HG03095 (cell line): Measurements from ENCODE around the gene FAM47B.

Experiments
- ATAC-seq: cut with Tn5 transposase; IDR thresholded peaks from one replicate; pipeline ENCODE4 v1.9.1; 2021; ENCODE audit warnings: moderate library complexity; ENCODE audit not compliant: unreplicated experiment

The FAM47B gene

DNA sequence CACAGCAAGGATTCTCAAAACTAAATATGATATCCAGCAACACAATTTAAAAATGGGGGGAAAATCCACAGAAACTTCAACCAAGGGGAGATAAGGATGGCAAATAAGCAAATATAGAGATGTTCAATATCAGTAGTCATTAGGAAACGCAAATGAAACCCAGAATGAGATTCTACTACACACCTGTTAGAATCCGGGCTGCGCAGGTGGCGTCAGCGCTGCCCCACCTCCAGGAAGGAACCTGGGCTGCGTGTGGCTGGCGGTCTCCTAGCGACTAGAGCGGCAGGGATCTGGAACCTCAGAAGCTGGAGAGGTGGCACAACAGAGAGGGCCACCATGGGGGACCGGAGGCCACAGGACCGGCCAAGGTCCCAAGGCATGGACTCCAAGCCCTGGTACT is at the start of gene FAM47B:
FAM47B (plus strand) TSS at position 301 of the 400 bp plus-strand sequence; CDS start at position 337, 36 bp downstream.
- no peak for ATAC-seq

DNA sequence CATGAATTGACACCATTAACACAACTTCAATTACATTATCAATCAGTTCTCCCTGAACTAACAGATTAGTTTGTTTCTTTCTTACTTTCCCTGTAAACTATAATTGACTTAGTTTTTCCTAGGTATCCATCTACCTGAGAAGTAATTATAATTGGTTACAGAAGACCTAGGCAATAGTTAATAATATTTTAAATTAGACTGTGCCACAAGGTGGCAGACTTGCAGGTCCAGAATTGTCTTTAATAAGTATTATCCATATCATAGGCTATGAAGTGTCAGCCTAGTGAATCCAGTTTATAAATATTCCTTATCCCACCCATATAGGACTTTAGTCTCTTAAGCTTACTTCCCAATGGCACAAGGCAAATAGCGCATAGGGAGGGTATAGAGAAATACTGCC is 48.9 kb upstream of the FAM47B start:
- no peak for ATAC-seq

DNA sequence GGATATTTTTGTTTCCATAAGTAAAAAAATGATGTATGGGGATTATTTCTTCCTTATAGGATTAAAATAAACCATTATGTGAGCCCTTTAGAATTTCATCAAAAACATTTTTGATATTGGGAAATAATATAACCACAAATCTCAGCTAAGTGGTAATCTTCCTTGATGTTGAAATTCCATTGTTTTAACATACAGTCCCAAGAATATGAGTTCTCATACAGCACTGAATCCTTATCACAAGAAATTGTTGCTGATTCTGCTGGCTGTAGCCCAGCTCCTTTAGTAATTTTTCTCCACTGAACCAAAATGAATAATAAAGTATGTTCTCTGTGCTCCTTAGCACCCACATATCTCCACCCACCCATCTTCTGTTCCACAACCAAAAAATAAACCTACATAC is 41.9 kb upstream of the FAM47B start:
- ATAC-seq = no peak

- ATAC-seq = no peak
Measured at GRCh38 chrX:34901761-34902160, 40.8 kb upstream of the FAM47B start.

GRCh38 chrX:34903316-34903715 is 39.3 kb upstream of the FAM47B start:
- no peak for ATAC-seq

DNA sequence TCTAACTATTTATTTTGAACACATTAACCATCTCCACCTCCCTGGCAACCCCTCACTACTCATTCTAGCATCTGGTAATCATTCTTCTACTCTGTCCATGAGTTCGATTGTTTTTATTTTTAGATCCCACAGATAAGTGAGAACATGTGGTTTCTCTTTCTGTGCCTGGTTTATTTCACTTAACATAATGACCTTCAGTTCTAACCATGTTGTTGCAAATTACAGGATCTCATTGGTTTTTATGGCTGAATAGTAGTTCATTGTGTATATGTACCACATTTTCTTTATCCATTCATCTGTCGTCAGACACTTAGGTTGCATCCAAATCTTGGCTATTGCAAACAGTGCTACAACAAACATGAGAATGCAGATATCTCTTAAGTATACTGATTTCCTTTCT is 33.4 kb upstream of the FAM47B start:
- ATAC-seq = no peak

DNA sequence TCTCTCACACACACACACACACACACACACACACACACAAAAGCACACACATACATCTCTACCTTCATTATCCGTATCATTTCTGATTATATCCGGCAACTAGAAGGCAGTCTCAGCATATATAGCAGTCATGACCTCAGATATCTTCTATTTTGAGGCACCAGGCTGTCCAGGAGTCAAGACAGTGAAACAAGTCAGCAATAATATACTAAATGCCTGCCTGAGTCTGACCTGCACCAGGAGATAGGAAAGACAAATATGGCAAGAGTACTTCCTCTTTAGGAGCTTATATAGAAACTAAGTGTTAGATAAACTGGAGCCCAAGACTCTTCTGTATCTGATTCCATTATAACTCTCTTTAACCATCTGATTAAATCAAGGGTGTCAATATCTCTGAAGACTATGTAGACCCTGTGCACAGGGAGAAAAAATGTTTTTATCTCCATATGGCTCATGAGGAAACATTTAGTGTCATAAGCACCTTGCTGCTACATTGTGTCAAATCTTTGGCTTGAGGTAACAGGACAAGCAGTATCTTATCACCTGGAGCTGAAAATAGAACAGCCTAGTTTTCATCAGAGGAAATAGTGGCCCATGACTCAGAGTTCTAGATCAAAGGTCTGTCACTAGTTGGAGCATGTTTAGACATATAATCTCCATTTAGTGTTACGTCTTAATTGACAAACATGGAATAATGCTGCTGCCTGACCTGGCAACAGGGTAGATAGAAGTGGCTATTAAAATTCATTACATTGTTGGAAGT is 27.0 kb upstream of the FAM47B start:
- ATAC-seq = no peak

DNA sequence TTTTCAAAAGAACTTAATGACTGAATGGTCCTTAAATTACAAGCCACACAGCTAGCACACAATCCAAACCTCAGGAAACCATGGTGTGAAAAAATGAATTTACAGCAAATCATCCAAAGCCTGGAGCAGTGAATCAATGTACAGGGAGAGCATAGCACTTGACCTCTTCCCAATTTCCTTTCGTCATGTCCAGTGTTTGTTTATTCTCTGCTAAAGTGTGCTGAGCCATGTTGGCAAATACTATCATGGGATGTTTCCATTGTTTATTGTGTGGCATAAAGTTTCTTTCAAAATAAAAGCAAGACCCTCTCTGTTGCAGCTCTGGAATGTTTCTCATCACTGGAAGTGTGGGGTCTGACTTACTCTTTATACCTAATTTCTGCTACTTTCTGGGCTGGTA is 25.4 kb upstream of the FAM47B start:
- no peak for ATAC-seq

GRCh38 chrX:34918091-34918736 is 24.4 kb upstream of the FAM47B start:
- ATAC-seq = no peak

DNA sequence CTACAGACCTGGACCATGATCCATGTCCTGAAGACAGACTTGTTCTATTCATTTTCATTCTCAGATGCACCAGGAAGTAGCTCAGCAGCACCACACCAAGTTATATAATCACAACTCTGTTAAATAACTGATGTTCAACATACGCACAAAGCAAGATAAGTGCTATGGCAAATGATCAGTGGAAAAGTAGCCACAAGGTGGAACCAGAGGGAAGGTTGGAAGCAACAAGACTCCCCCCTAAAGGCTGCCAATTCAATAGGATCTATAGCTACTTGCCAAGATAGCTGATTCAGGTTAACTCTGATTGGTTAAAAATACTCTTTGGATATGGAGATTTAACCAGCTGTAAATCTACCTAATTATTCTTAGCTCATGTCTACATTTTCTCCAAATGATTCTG is 23.7 kb upstream of the FAM47B start:
- ATAC-seq = no peak

DNA sequence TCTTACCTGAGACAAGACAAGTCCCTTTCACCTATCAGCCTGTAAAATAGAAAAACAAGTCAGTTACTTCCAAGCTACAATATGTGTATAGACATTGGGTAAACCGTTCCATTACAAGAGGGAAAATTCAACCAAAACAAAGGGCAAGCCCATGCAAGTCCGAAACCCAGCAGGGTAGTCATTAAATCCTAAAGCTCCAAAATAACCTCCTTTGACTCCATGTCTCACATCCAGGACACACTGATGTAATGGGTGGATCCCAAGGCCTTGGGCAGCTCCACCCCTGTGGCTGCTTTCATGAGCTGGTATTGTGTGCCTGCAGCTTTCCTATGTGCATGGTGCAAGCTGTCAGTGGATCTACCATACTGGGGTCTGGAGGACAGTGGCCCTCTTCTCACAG is 14.7 kb upstream of the FAM47B start:
- no peak for ATAC-seq

DNA sequence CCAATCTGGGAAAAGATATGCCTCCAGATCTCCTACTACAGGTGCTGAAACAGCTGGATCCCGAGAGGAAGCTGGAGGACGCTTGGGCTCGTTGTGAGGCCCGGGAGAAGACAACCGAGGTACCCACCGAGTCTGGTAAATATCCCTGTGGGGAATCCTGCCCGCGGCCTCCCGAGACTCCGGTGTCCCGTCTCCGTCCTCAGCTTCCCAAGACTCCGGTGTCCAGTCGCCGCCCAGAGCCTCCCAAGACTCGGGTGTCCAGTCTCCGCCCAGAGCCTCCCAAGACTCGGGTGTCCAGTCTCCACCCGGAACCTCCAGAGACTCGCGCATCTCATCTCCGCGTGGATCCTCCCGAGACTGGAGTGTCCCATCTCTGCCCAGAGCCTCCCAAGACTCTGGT is 639 bp downstream of the FAM47B start:
- no peak for ATAC-seq

DNA sequence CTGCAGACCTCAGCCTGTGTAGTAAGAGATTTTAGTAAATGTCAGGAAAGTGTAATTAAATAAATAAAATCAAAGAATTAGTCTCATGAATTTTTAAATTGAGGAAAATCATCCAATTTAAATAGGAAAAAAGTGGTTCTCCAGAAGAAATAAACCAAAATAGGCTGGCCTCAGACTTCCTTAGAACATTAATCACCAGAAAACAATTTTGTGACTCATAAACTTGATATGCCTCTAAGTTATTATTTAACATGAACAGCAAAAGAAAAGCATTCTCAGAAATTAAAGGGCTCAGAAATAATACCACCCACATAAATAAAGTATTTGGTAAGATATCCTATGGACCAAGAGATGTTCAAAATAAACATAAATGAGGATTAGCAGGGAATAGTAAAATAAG is 14.3 kb downstream of the FAM47B start:
- no peak for ATAC-seq

DNA sequence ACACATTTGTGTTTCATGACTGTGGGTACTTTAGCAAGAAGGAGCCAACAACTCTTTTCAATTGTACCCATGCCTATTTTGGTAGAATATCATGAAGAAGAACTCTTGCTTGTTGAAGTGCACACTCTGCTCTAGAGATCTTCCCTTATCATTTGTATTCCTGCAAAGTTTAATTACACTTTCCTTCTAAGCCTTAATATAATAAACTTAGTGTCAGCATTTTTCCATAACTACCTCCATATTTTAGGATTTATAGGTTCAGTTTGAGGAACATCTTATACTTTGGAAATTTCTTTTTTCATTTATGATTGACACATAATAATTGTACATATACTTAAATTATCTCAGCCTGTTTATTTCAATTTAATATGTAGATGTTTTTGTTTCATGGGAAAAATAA is 19.1 kb downstream of the FAM47B start:
- no peak for ATAC-seq

- ATAC-seq = no peak
Measured at GRCh38 chrX:34972206-34972605, 29.6 kb downstream of the FAM47B start.

DNA sequence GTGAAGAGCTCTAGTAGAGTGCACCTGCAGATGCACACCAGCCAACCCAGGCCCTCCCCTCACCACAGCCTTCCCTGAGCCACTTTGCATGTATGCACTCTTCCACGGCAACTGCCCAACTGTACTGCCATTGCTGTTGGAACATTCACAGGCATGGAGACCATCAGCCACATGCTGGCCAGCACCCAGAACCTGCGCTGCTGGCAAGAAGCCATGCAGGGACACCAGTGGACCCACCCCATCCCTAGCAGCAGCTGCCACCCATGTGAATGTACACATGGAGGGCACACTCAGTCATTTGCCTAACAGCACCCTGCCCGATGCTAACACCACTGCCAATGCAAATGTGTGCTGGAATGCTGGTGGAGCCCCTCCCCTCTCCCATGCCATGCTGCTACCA is 35.6 kb downstream of the FAM47B start:
- no peak for ATAC-seq

- no peak for ATAC-seq
Measured at GRCh38 chrX:34987646-34988045, 45.0 kb downstream of the FAM47B start.
